H1 (cell line): ENCODE measurements around the gene SOAT2. TPM values are rescaled to one million over a fixed set of nuclear protein-coding genes. Genes with fewer than 3 reads are reported as not detected.

Source experiments
- CTCF ChIA-PET: fragments of 300-600 bp; sonication (Branson Sonifier 250); formaldehyde crosslinking; loops from one replicate; lab custom pipeline; 2021; ENCODE audit not compliant: partially characterized antibody; lab: Charles Lee
- POLR2A ChIA-PET: fragments of 300-600 bp; sonication (Branson Sonifier 250); formaldehyde crosslinking; loops from one replicate; lab custom pipeline; 2021; ENCODE audit warnings: inconsistent platforms; ENCODE audit not compliant: partially characterized antibody; lab: Charles Lee
- DNase-seq, 2 experiments: peaks; one replicate each; pipeline versions ENCODE4 v3.0.0 to v3.0.0-alpha.2; 2010 to 2022; ENCODE audit warnings: low spot score in 2 of 2, low read depth in 1 of 2, mixed read lengths in 1 of 2
- FAIRE-seq: peaks from 2 replicates; lab custom pipeline; 2011; peaks lifted over from hg19 to GRCh38; lab: Jason Lieb, UNC
- H2AFZ ChIP-seq: 2 replicates; pipeline ENCODE4 v1.8.1; 2012; ENCODE audit warnings: low read length, inconsistent platforms
- H2AK5ac ChIP-seq: 2 replicates; pipeline ENCODE4 v1.6.1; 2013; ENCODE audit warnings: low read depth, low read length
- H2BK120ac ChIP-seq: replicated peaks from 2 replicates; pipeline ENCODE3; 2013; ENCODE audit warnings: low read depth, low read length, inconsistent platforms
- H2BK12ac ChIP-seq: 2 replicates; pipeline ENCODE4 v1.6.1; 2013; ENCODE audit warnings: low read depth, low read length
- H2BK15ac ChIP-seq: 2 replicates; pipeline ENCODE4 v1.6.1; 2013; ENCODE audit warnings: low read length
- H2BK20ac ChIP-seq: 2 replicates; pipeline ENCODE4 v1.6.1; 2013; ENCODE audit warnings: low read length
- H2BK5ac ChIP-seq: 2 replicates; pipeline ENCODE4 v1.6.1; 2013; ENCODE audit warnings: low read depth, low read length
- H3K14ac ChIP-seq: 2 replicates; pipeline ENCODE4 v1.6.1; 2013; ENCODE audit warnings: inconsistent platforms; ENCODE audit not compliant: insufficient read length
- H3K18ac ChIP-seq: 2 replicates; pipeline ENCODE4 v1.6.1; 2013; ENCODE audit warnings: low read length; ENCODE audit errors: extremely low read depth
- H3K23ac ChIP-seq: 2 replicates; pipeline ENCODE4 v1.6.1; 2013; ENCODE audit warnings: inconsistent platforms; ENCODE audit not compliant: insufficient read length
- H3K23me2 ChIP-seq: 2 replicates; pipeline ENCODE4 v1.6.1; 2013; ENCODE audit warnings: low read depth, low read length
- H3K27ac ChIP-seq: 2 replicates; pipeline ENCODE4 v1.6.1; 2011; ENCODE audit warnings: low read depth, low read length, inconsistent platforms
- H3K27me3 ChIP-seq, 4 experiments: replicated peaks in 1 of 4; 1 replicate in 1 of 4; 2 replicates in 3 of 4; pipeline versions ENCODE4 v1.6.1 to v1.8.1; 2011 to 2013; ENCODE audit warnings: low read length in 3 of 4, mild to moderate bottlenecking in 3 of 4, inconsistent platforms in 2 of 4, mixed read lengths in 2 of 4, moderate library complexity in 1 of 4; ENCODE audit not compliant: control insufficient read depth in 3 of 4, insufficient read depth in 3 of 4; ENCODE audit errors: extremely low read depth in 1 of 4
- H3K36me3 ChIP-seq, 4 experiments: 2 replicates each; pipeline versions ENCODE4 v1.6.1 to v1.8.1; 2011 to 2013; ENCODE audit warnings: mild to moderate bottlenecking in 4 of 4, low read length in 3 of 4, moderate library complexity in 2 of 4, control low read depth in 1 of 4, inconsistent platforms in 1 of 4; ENCODE audit not compliant: insufficient read depth in 4 of 4, control insufficient read depth in 2 of 4
- H3K4ac ChIP-seq: replicated peaks from 2 replicates; pipeline ENCODE3; 2013; ENCODE audit warnings: low read length, low read depth, mixed read lengths, inconsistent platforms; ENCODE audit not compliant: insufficient read length
- H3K4me1 ChIP-seq, 4 experiments: replicated peaks in 1 of 4; 1 replicate in 1 of 4; 2 replicates in 3 of 4; pipeline versions ENCODE4 v1.6.1 to v1.8.1; 2011 to 2013; ENCODE audit warnings: low read length in 3 of 4, inconsistent platforms in 2 of 4, mixed read lengths in 1 of 4; ENCODE audit not compliant: insufficient read depth in 4 of 4, control insufficient read depth in 3 of 4
- H3K4me2 ChIP-seq, 2 experiments: 2 replicates each; pipeline versions ENCODE4 v1.6.1 to v1.8.1; 2011 to 2013; ENCODE audit warnings: low read depth in 2 of 2, low read length in 2 of 2, control low read depth in 1 of 2, inconsistent platforms in 1 of 2, mild to moderate bottlenecking in 1 of 2; ENCODE audit not compliant: insufficient read depth in 1 of 2
- H3K4me3 ChIP-seq, 4 experiments: fragments of 200-600, 300-600 bp in 1 of 4; sonication (generic), shearing (Covaris generic), sonication (Bioruptor Twin) in 1 of 4; 2 replicates each; pipeline versions ENCODE4 v1.5.1 to v1.8.1; 2011 to 2016; ENCODE audit warnings: low read length in 4 of 4, low read depth in 3 of 4, control low read depth in 2 of 4, inconsistent platforms in 2 of 4, mild to moderate bottlenecking in 2 of 4, mixed read lengths in 1 of 4, moderate library complexity in 1 of 4; ENCODE audit not compliant: insufficient read depth in 2 of 4; ENCODE audit errors: extremely low read depth in 1 of 4
- H3K56ac ChIP-seq: replicated peaks from 2 replicates; pipeline ENCODE3; 2013; ENCODE audit warnings: low read depth, mild to moderate bottlenecking, mixed read lengths, low read length, inconsistent platforms; ENCODE audit not compliant: insufficient read length
- H3K79me1 ChIP-seq: 2 replicates; pipeline ENCODE4 v1.6.1; 2013; ENCODE audit warnings: low read depth, low read length, control low read depth
- H3K79me2 ChIP-seq, 2 experiments: 2 replicates each; pipeline versions ENCODE4 v1.6.1 to v1.8.1; 2012 to 2013; ENCODE audit warnings: low read length in 2 of 2, mild to moderate bottlenecking in 2 of 2, inconsistent platforms in 1 of 2; ENCODE audit not compliant: insufficient read depth in 2 of 2, control insufficient read depth in 1 of 2
- H3K9ac ChIP-seq, 4 experiments: replicated peaks in 1 of 4; 1 replicate in 1 of 4; 2 replicates in 3 of 4; pipeline versions ENCODE4 v1.6.1 to v1.8.1; 2011 to 2013; ENCODE audit warnings: low read depth in 3 of 4, low read length in 3 of 4, control low read depth in 2 of 4, mild to moderate bottlenecking in 2 of 4, moderate library complexity in 2 of 4, inconsistent platforms in 1 of 4; ENCODE audit errors: extremely low read depth in 1 of 4
- H3K9me3 ChIP-seq, 2 experiments: 2 replicates each; pipeline versions ENCODE4 v1.6.1 to v1.8.1; 2012 to 2013; ENCODE audit warnings: mild to moderate bottlenecking in 2 of 2, moderate library complexity in 2 of 2, control low read depth in 1 of 2, inconsistent platforms in 1 of 2, low read depth in 1 of 2, low read length in 1 of 2, mixed read lengths in 1 of 2; ENCODE audit not compliant: insufficient read depth in 2 of 2
- H4K20me1 ChIP-seq, 2 experiments: replicated peaks in 1 of 2; 2 replicates each; pipeline versions ENCODE3 to v1.8.1; 2011 to 2013; ENCODE audit warnings: inconsistent platforms in 2 of 2, low read length in 2 of 2, mild to moderate bottlenecking in 1 of 2; ENCODE audit not compliant: insufficient read depth in 2 of 2, control insufficient read depth in 1 of 2
- H4K5ac ChIP-seq: 2 replicates; pipeline ENCODE4 v1.6.1; 2013; ENCODE audit warnings: low read length, low read depth, mixed read lengths, inconsistent platforms; ENCODE audit not compliant: insufficient read length
- H4K8ac ChIP-seq: 2 replicates; pipeline ENCODE4 v1.8.0; 2013; ENCODE audit warnings: mild to moderate bottlenecking, moderate library complexity, low read length, inconsistent platforms; ENCODE audit not compliant: insufficient read depth; ENCODE audit errors: extremely low read depth
- H4K91ac ChIP-seq: replicated peaks from 2 replicates; pipeline ENCODE3; 2013; ENCODE audit warnings: low read length, mixed read lengths, inconsistent platforms; ENCODE audit not compliant: insufficient read length
- BACH1 ChIP-seq: IDR thresholded peaks from 2 replicates; pipeline ENCODE4 v1.6.1; 2012; ENCODE audit warnings: low read length, improper control_type of control experiment
- CHD2 ChIP-seq: IDR thresholded peaks from 2 replicates; pipeline ENCODE4 v1.6.1; 2012; ENCODE audit warnings: low read length, improper control_type of control experiment
- CREB1 ChIP-seq: IDR thresholded peaks from 2 replicates; pipeline ENCODE4 v1.6.1; 2012; ENCODE audit warnings: inconsistent platforms
- EP300 ChIP-seq, 2 experiments: IDR thresholded peaks; 1 replicate in 1 of 2; 2 replicates in 1 of 2; pipeline ENCODE4 v1.6.1; 2011 to 2012; ENCODE audit warnings: low read depth in 2 of 2, low read length in 2 of 2, mild to moderate bottlenecking in 2 of 2, borderline replicate concordance in 1 of 2, inconsistent platforms in 1 of 2, moderate library complexity in 1 of 2
- JUN ChIP-seq: IDR thresholded peaks from 2 replicates; pipeline ENCODE4 v1.6.1; 2011; ENCODE audit warnings: low read depth, mild to moderate bottlenecking, improper control_type of control experiment, low read length
- JUND ChIP-seq: IDR thresholded peaks from 2 replicates; pipeline ENCODE4 v1.6.1; 2011; ENCODE audit warnings: mild to moderate bottlenecking, improper control_type of control experiment, low read length
- KDM1A ChIP-seq: fragments of 200-600, 300-600 bp; sonication (generic); IDR thresholded peaks from 2 replicates; pipeline ENCODE4 v1.7.1; 2016; ENCODE audit warnings: mild to moderate bottlenecking, low read length, borderline replicate concordance
- POLR2AphosphoS5 ChIP-seq: IDR thresholded peaks from 2 replicates; pipeline ENCODE4 v1.6.1; 2011; ENCODE audit warnings: low read depth, low read length
- POU5F1 ChIP-seq: IDR thresholded peaks from 2 replicates; pipeline ENCODE4 v1.6.1; 2011; ENCODE audit warnings: low read depth, mild to moderate bottlenecking, low read length, moderate library complexity
- RFX5 ChIP-seq: IDR thresholded peaks from 2 replicates; pipeline ENCODE4 v1.6.1; 2011; ENCODE audit warnings: low read depth, low read length, improper control_type of control experiment, borderline replicate concordance
- SAP30 ChIP-seq: fragments of 300-600 bp; sonication (generic); IDR thresholded peaks from 2 replicates; pipeline ENCODE4 v1.7.1; 2012; ENCODE audit warnings: low read length, moderate library complexity, mild to moderate bottlenecking, inconsistent platforms; ENCODE audit not compliant: insufficient read depth, insufficient replicate concordance
- WGBS, 2 experiments: shearing (Covaris generic) in 1 of 2; methylation state at CpG; one replicate each; pipeline versions ENCODE4 v1.1.6 to v1.1.7; 2013 to 2015; ENCODE audit warnings: low lambda C conversion rate in 2 of 2, mixed read lengths in 2 of 2, inconsistent platforms in 1 of 2, low coverage in 1 of 2, missing lambda C conversion rate in 1 of 2; ENCODE audit not compliant: insufficient replicate concordance in 2 of 2, insufficient coverage in 1 of 2, insufficient read length in 1 of 2; ENCODE audit errors: extremely low coverage in 1 of 2, missing lambda C conversion rate in 1 of 2; 5-methylcytosine and 5-hydroxymethylcytosine counted together
- polyA plus RNA-seq, 7 experiments: library from polyadenylated mRNA; depleted of rRNA in 3 of 7; stranded (reverse) in 5 of 7; unstranded in 2 of 7; fragments of >200 nt in 5 of 7; fragments of 200-250 nt in 2 of 7; gene quantifications; 1 replicate in 5 of 7; 2 replicates in 1 of 7; 4 replicates in 1 of 7; pipeline versions ENCODE4 v1.2.1 to v1.2.3, GENCODE V29; 2011 to 2013; ENCODE audit warnings: missing spikeins in 2 of 7, mixed read lengths in 2 of 7
- total RNA-seq: library from RNA; stranded (reverse); fragmentation: NEBNext Ultra II Directional; extraction: Animal tissue kit (Norgen Biotek cat#: 25700); gene quantifications from 2 replicates; pipeline ENCODE4 v1.2.1, GENCODE V29; 2021
- TF ChIP-seq, protein P1 (sequence below): IDR thresholded peaks from 2 replicates; pipeline ENCODE4 v1.6.1; 2011; ENCODE audit warnings: low read depth, mild to moderate bottlenecking, low read length; ENCODE audit not compliant: insufficient read depth
- TF ChIP-seq, protein P2 (sequence below): IDR thresholded peaks from 2 replicates; pipeline ENCODE4 v1.6.1; 2011; ENCODE audit warnings: low read length, improper control_type of control experiment

Gene SOAT2
- total and polyA plus RNA-seq, 2 of the 8 experiments (the other 6 are each of a cell fraction or from before 2014, with no cell fraction given): 0.08 TPM; not detected in 1

DNA sequence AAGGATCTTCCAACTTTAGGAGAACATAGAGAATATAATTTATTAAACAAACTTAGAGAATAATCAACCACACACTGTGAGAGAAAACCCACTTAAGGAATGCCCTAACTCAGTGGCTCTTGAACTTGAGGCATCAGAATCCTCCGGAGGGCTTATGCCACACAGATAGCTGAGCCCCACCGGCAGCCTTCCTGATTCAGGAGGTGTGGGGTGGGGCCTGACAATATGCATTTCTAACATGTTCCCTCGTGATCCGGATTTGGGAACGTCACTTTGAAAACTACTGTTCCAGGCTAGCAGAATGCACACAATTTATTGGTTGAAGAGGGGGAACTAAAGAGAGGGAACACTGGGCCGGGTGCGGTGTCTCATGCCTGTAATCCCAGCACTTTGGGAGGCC, 2.0 kb upstream of the SOAT2 start:
- Histone ChIP-seq H3K4me1 (peaks cover 4 to 16% (median 7%) of the 10 kb centered on the region in 4 experiments; a peak in 6 of 7 replicates), H3K9ac (no peak overlapping the region), H4K5ac (no peak overlapping the region), H4K20me1 (no peaks in the 10 kb centered on the region), H3K56ac (no peak overlapping the region), H4K91ac (no peak overlapping the region), H3K27ac (no peak overlapping the region), H3K4me2 (no peak overlapping the region), H2BK12ac (no peak overlapping the region), H3K9me3 (no peaks in the 10 kb centered on the region), H3K4me3 (no peak overlapping the region), H3K79me1 (no peaks in the 10 kb centered on the region), H2AFZ (no peak overlapping the region), H2BK15ac (no peak overlapping the region), H4K8ac (no peak overlapping the region), H3K36me3 (no peaks in the 10 kb centered on the region), H3K23me2 (peaks cover 27% of the 10 kb centered on the region), H2AK5ac (no peak overlapping the region), H3K23ac (no peak overlapping the region), H3K14ac (no peak overlapping the region), H3K18ac (no peak overlapping the region), H2BK20ac (no peak overlapping the region), H2BK120ac (no peak overlapping the region), H3K4ac (no peak overlapping the region), H2BK5ac (no peak overlapping the region), H3K79me2 (no peaks in the 10 kb centered on the region), H3K27me3 (peaks cover 0 to 20% (median 13%) of the 10 kb centered on the region in 4 experiments; a peak in 5 of 7 replicates)
- WGBS, 2 experiments: 89% methylated on average over 7 of the region's 7 CpGs; no CpG with 5 or more reads in 1 of the 2 experiments
- no peak for FAIRE-seq
- ChIA-PET CTCF (interaction anchor here (0.7 to 19.1 kb wide), 8 partner anchors 10 to 97 kb away, joined by 3 to 531 read pairs (median 4); partner anchors contain the start of gene SPRYD3), POLR2A (interaction anchor here (0.6 to 2.1 kb wide), 4 partner anchors 22 to 95 kb away, joined by 3 to 6 read pairs (median 6); partner anchors contain the start of genes EIF4B and SPRYD3)
- no peak for DNase-seq
- TF ChIP-seq CHD2 (no peak), RFX5 (no peak), POLR2AphosphoS5 (no peak), CREB1 (no peak), POU5F1 (no peak), JUN (no peak), EP300 (IDR thresholded peaks at IDR 0.05; ENCODE audit: borderline replicate concordance in 1 of 2, low read depth in 2 of 2, low read length in 2 of 2) (no peak), KDM1A (no peak), JUND (no peak), BACH1 (no peak), SAP30 (no peak)
- TF ChIP-seq, protein P1, sequence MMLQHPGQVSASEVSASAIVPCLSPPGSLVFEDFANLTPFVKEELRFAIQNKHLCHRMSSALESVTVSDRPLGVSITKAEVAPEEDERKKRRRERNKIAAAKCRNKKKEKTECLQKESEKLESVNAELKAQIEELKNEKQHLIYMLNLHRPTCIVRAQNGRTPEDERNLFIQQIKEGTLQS: no peak
- TF ChIP-seq, protein P2, sequence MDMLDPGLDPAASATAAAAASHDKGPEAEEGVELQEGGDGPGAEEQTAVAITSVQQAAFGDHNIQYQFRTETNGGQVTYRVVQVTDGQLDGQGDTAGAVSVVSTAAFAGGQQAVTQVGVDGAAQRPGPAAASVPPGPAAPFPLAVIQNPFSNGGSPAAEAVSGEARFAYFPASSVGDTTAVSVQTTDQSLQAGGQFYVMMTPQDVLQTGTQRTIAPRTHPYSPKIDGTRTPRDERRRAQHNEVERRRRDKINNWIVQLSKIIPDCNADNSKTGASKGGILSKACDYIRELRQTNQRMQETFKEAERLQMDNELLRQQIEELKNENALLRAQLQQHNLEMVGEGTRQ: no peak
